GM12878 (cell line): ENCODE data around the gene FYB1. TPM values are rescaled to one million over a fixed set of nuclear protein-coding genes. Genes with fewer than 3 reads are reported as not detected.

Experiments used
- ATAC-seq: fragments of 200-7000 bp; cut with Tn5 transposase; 3 replicates; pipeline ENCODE4 v1.9.1; 2020; ENCODE audit warnings: mild to moderate bottlenecking, moderate library complexity
- BruUV-seq: library from RNA; stranded (reverse); fragments of 400-500 nt; replicated peaks from 2 replicates; lab custom pipeline; 2021; lab: Mats Ljungman, UMichigan
- CTCF ChIA-PET: fragments of 300-600 bp; sonication (Branson Sonifier 250); formaldehyde crosslinking; extraction: SDS; loops from one replicate; lab custom pipeline; 2021; ENCODE audit warnings: inconsistent platforms; lab: Yijun Ruan, JAX
- POLR2A ChIA-PET: fragments of 350-600 bp; formaldehyde crosslinking; extraction: SDS; loops from one replicate; lab custom pipeline; 2021; ENCODE audit warnings: inconsistent platforms; lab: Charles Lee
- RAD21 ChIA-PET: fragments of 300-600 bp; sonication (Branson Sonifier 250); formaldehyde crosslinking; loops from one replicate; lab custom pipeline; 2023; ENCODE audit warnings: antibody characterized with exemption; ENCODE audit not compliant: unreplicated experiment; lab: Charles Lee
- SMC1A ChIA-PET: fragments of 300-600 bp; sonication (Branson Sonifier 250); formaldehyde crosslinking; loops from one replicate; lab custom pipeline; 2023; ENCODE audit not compliant: unreplicated experiment, uncharacterized antibody; lab: Charles Lee
- DNase-seq: peaks from one replicate; pipeline ENCODE4 v3.0.0-alpha.2; 2011; ENCODE audit warnings: low read depth, low spot score
- FAIRE-seq: peaks from 3 replicates; lab custom pipeline; 2011; peaks lifted over from hg19 to GRCh38; lab: Jason Lieb, UNC
- H2AFZ ChIP-seq: 2 replicates; pipeline ENCODE4 v1.6.0; 2011; ENCODE audit warnings: low read depth, low read length, control low read depth; ENCODE audit not compliant: control insufficient read depth
- H3K27ac ChIP-seq: 2 replicates; pipeline ENCODE4 v1.5.1; 2011; ENCODE audit warnings: control low read depth; ENCODE audit not compliant: control insufficient read depth, insufficient read depth
- H3K27me3 ChIP-seq, 2 experiments: replicated peaks in 1 of 2; 2 replicates each; pipeline versions ENCODE4 v1.6.0 to v1.6.1; 2011; ENCODE audit warnings: low read length in 1 of 2; ENCODE audit not compliant: control insufficient read depth in 2 of 2, insufficient read depth in 2 of 2
- H3K36me3 ChIP-seq, 2 experiments: 2 replicates each; pipeline ENCODE4 v1.5.1; 2011; ENCODE audit warnings: low read length in 1 of 2; ENCODE audit not compliant: control insufficient read depth in 2 of 2, insufficient read depth in 2 of 2
- H3K4me1 ChIP-seq: 2 replicates; pipeline ENCODE4 v1.6.1; 2011; ENCODE audit warnings: mild to moderate bottlenecking, low read length, moderate library complexity, mixed read lengths; ENCODE audit not compliant: control insufficient read depth, insufficient read depth
- H3K4me2 ChIP-seq: 2 replicates; pipeline ENCODE4 v1.6.0; 2011; ENCODE audit warnings: control low read depth; ENCODE audit not compliant: control insufficient read depth, insufficient read depth
- H3K4me3 ChIP-seq: fragments of 200-600 bp; sonication (generic); 2 replicates; pipeline ENCODE4 v1.5.1; 2016
- H3K79me2 ChIP-seq: 2 replicates; pipeline ENCODE4 v1.6.0; 2011; ENCODE audit warnings: low read length; ENCODE audit not compliant: control insufficient read depth, insufficient read depth
- H3K9ac ChIP-seq: 2 replicates; pipeline ENCODE4 v1.8.0; 2011; ENCODE audit warnings: low read length, control low read depth, mixed read lengths; ENCODE audit not compliant: control insufficient read depth, insufficient read depth
- H3K9me3 ChIP-seq: replicated peaks from 3 replicates; pipeline ENCODE4 v1.5.1; 2011; ENCODE audit warnings: mild to moderate bottlenecking, low read length; ENCODE audit not compliant: control insufficient read depth, insufficient read depth
- H4K20me1 ChIP-seq: 2 replicates; pipeline ENCODE4 v1.6.0; 2011; ENCODE audit not compliant: control insufficient read depth, insufficient read depth
- ATF7 ChIP-seq: fragments of 450-650 bp; IDR thresholded peaks from 2 replicates; pipeline ENCODE4 v1.6.1; 2016; ENCODE audit warnings: low read depth, mild to moderate bottlenecking
- ESRRA ChIP-seq: IDR thresholded peaks from 2 replicates; pipeline ENCODE4 v1.6.1; 2012; ENCODE audit warnings: mild to moderate bottlenecking, low read length, improper control_type of control experiment
- SPI1 ChIP-seq: IDR thresholded peaks from 2 replicates; pipeline ENCODE4 v1.6.1; 2011; ENCODE audit warnings: low read depth, mild to moderate bottlenecking, low read length, moderate library complexity, borderline replicate concordance; ENCODE audit not compliant: insufficient read depth
- WGBS: methylation state at CpG from one replicate; pipeline ENCODE4 v1.1.6; 2016; ENCODE audit warnings: low lambda C conversion rate; ENCODE audit not compliant: insufficient replicate concordance, insufficient coverage; ENCODE audit errors: missing lambda C conversion rate; 5-methylcytosine and 5-hydroxymethylcytosine counted together
- in situ Hi-C: fragments of 300-500 bp; cut with MboI; formaldehyde crosslinking; loops from 9 replicates; pipeline ENCODE4 v1.14.3; 2018; ENCODE audit warnings: mixed read lengths
- intact Hi-C: fragments of 100-400 bp; cut with micrococcal nuclease; formaldehyde crosslinking; loops from one replicate; pipeline ENCODE4 v1.14.2; 2022; ENCODE audit not compliant: unreplicated experiment
- polyA plus RNA-seq, 11 experiments: library from polyadenylated mRNA; depleted of rRNA in 4 of 11; unstranded in 6 of 11; stranded (reverse) in 5 of 11; fragments of >200 nt; fragmentation: Nextera tagmentation in 4 of 11; fragmentation: Illumina TruSeq in 1 of 11; extraction: Ambion mirVana in 4 of 11; extraction: Trizol in 1 of 11; gene quantifications; 1 replicate in 1 of 11; 2 replicates in 10 of 11; pipeline versions ENCODE4 v1.2.1 to v1.2.3, GENCODE V29; 2011 to 2016; ENCODE audit warnings: inconsistent platforms in 2 of 11, missing spikeins in 2 of 11, low read depth in 1 of 11
- total RNA-seq, 4 experiments: library from RNA; depleted of rRNA in 3 of 4; stranded (reverse); fragments of >200 nt in 3 of 4; fragmentation: Illumina TruSeq in 1 of 4; extraction: Trizol in 1 of 4; gene quantifications; 2 replicates each; pipeline versions ENCODE4 v1.2.1 to v1.2.3, GENCODE V29; 2013 to 2021
- TF ChIP-seq, protein P1 (sequence below): IDR thresholded peaks from 2 replicates; pipeline ENCODE4 v1.6.1; 2011; ENCODE audit warnings: borderline replicate concordance, low read depth, mild to moderate bottlenecking, moderate library complexity, mixed read lengths, low read length; ENCODE audit not compliant: insufficient read depth; ENCODE audit errors: extremely low read length

FYB1 gene
- total and polyA plus RNA-seq, 10 of the 15 experiments (the other 5 are each of a cell fraction or from before 2014, with no cell fraction given) = 0.06 to 4.3 (median 0.25) TPM; not detected in 2

DNA sequence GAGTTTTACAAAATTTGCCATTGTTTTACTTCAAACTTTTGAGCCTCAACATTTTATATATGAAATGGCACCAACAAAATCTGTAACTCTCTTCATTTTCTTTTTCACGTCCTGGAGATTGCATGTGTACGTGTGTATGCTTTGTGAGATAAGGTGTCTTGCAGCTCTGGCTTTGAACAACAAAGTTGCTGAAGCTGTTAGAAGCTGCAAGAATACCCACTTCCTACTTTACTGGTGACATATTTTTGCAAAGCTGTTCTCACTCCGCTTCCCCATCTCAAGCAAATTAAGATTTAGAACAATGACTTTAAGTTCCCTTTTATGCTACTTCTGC lies 41.8 kb downstream of the FYB1 start:
- Histone ChIP-seq H3K27ac (no peak overlapping the region), H3K27me3 (no peaks in the 10 kb centered on the region), H3K4me1 (peaks cover 4% of the 10 kb centered on the region), H3K36me3 (no peaks in the 10 kb centered on the region), H3K4me2 (0 out of 2 replicates have a peak overlapping the region, but pooled peaks have one; percentile 2), H3K9ac (no peak overlapping the region), H3K9me3 (no peaks in the 10 kb centered on the region; the same call in 1 of the 3 replicates), H3K4me3 (no peak overlapping the region; the same call in 1 of the 2 replicates), H4K20me1 (no peaks in the 10 kb centered on the region), H3K79me2 (no peaks in the 10 kb centered on the region), H2AFZ (peak overlapping the region; percentile 8; the same call in 1 of the 2 replicates)
- FAIRE-seq = no peak
- 28% methylated on average over 3 of the region's 3 CpGs for WGBS
- ChIA-PET SMC1A (interaction anchor here (0.6 to 2.7 kb wide), 10 partner anchors 13 to 1707 kb away, joined by 3 to 10 read pairs (median 6); no protein-coding TSS in a partner anchor), CTCF (interaction anchor here (1.0 to 1.2 kb wide), 4 partner anchors 13 to 97 kb away, joined by 3 to 5 read pairs (median 4); no protein-coding TSS in a partner anchor), POLR2A (interaction anchor here (1.0 kb wide), 1 partner anchor 8 kb away, joined by 3 read pairs; no protein-coding TSS in a partner anchor), RAD21 (interaction anchor here (0.7 to 1.6 kb wide), 6 partner anchors 9 to 106 kb away, joined by 3 to 5 read pairs (median 4); no protein-coding TSS in a partner anchor)
- in situ Hi-C loops = no loop called here
- peak; percentile 81 for ATAC-seq
- peak; percentile 69 for TF ChIP-seq SPI1
- TF ChIP-seq, protein P1, sequence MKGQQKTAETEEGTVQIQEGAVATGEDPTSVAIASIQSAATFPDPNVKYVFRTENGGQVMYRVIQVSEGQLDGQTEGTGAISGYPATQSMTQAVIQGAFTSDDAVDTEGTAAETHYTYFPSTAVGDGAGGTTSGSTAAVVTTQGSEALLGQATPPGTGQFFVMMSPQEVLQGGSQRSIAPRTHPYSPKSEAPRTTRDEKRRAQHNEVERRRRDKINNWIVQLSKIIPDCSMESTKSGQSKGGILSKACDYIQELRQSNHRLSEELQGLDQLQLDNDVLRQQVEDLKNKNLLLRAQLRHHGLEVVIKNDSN = no peak
- TF ChIP-seq ATF7 = 0 out of 2 replicates have a peak, but pooled peaks have one; percentile 20
- TF ChIP-seq ESRRA = no peak
- BruUV-seq = no TSS peak
- DNase-seq = peak; percentile 21
- intact Hi-C loops = no loop called here
